T47D (cell line): ENCODE measurements around the gene STK4.

Source experiments
- DNase-seq, 2 experiments: peaks; one replicate each; pipeline versions ENCODE4 v3.0.0 to v3.0.0-alpha.2; 2011 to 2012; ENCODE audit warnings: low read depth in 1 of 2, low spot score in 1 of 2
- JUND ChIP-seq: IDR thresholded peaks from 2 replicates; pipeline ENCODE4 v1.6.1; 2012; ENCODE audit warnings: low read depth
- in situ Hi-C: cut with HindIII; loops from 2 replicates; pipeline ENCODE4 v1.10.0; 2016; ENCODE audit warnings: low sequenced_read_pairs, low pct_unique_long_range_greater_than_20kb

Gene STK4

DNA sequence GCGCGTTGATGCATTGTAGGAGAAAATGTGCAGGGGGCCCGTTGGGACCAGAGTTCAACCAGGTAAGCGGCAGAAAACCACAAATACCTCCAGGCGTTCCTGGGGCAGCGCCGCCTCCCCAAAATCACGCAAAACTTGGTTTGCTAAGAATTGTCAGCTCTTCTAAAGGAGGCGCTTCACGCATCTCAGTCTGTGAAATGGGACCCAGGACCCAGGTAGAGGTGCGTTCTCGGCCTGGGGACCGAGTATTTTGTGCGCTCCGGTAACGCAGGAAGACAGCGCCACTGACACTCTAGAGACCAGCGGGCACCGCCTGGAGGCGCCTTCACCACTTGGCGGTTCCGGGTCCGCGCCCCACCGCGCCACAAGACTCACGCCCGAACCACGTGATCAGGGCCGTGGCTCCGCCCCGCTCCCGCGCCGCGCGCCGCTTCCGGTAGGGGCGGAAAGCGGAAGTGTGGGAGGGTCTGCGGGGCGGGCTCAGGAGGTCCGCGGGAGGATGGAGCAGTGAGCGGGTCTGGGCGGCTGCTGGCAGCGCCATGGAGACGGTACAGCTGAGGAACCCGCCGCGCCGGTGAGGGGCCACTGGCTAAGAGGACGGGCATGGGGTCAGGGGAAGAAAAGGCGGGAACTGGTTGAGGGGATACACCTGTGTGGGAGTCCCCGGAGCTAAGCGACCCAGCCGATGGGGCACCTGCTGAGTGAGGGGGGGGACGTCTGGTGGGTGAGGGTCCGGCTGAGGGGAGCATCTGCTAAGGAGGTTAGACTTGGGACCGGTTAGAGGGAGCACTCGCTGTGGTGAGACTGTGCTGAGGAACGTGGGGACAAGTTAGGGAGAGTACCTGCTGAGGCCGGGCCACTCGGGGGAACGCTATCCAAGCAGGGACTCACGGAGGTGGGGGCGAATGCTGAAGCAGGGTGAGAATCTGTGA, at the start of gene STK4:
TSS of gene STK4 (plus strand) at position 483 of the 932 bp plus-strand sequence. CDS start at position 540, 57 bp downstream.
- in situ Hi-C loops = no loop called here
- DNase-seq = peak; percentile 84 to 97
- no peak for TF ChIP-seq JUND

GRCh38 chr20:44916586-44916985, 49.7 kb upstream of the STK4 start:
- DNase-seq = no peak
- in situ Hi-C loops = no loop called here
- no peak for TF ChIP-seq JUND

DNA sequence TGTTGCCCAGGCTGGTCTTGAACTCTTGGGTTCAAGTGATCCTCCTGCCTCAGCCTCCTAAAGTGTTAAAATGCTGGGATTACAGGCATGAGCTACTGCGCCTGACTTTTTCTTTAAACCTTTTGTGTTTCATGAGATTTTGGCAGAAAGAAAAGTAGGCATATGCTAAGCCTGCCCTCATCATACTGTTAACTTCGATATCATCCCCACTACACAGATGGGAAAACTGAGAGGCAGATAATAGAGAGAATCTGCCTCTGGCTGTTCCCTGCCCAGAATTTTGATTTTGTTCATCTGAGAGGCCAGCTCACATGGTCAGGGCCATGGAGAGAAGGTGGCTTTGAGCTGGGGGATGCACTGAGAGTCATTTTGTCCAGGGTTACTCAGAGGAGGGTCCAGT, 48.9 kb upstream of the STK4 start:
- in situ Hi-C loops = no loop called here
- no peak for DNase-seq
- TF ChIP-seq JUND = no peak

GRCh38 chr20:44918342-44918741, 48.0 kb upstream of the STK4 start:
- no peak for DNase-seq

GRCh38 chr20:44918761-44919160, 47.6 kb upstream of the STK4 start:
- DNase-seq = no peak
- in situ Hi-C loops = no loop called here
- no peak for TF ChIP-seq JUND

More at GRCh38 chr20:44918342-44918741, 48.0 kb upstream of the STK4 start:
- TF ChIP-seq JUND = no peak
- in situ Hi-C loops = no loop called here

DNA sequence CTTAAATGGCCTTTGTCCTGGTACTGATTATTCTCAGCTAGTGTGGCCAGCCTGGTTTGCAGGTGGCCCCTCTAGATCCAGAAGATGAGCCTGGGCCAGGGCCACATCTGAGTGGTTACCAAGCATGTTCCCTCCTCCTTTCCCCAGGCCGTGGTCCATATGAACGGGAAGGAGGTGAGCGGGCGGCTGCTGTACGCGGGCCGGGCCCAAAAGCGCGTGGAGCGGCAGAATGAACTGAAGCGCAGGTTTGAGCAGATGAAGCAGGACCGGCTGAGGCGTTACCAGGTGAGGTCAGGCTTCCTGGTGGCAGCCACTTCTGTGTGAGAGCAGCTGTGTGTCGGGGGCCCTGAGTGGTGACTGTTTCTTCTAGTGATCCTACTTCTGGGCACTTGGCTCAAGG, 44.9 kb upstream of the STK4 start:
- TF ChIP-seq JUND = no peak
- in situ Hi-C loops = no loop called here
- no peak for DNase-seq

DNA sequence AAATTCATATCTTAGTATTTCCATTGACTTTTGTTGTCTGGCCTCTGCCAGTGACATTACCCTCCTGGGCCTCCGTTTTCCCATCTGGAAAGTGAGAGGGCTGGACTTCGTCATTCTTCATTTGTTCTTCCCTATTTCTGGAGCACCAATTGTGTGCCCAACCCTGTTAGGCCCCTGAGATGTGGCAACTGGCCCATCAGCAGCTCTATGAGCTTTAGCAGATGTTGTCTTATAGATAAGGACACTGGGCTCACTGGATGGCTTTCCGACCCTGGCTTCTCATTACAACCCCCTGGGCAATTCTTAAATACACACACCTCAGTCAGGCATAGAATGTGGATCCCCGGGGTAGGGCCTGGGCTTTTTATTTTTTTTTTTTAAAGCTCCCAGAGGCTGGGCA, 41.8 kb upstream of the STK4 start:
- TF ChIP-seq JUND = no peak
- in situ Hi-C loops = no loop called here
- DNase-seq = no peak

DNA sequence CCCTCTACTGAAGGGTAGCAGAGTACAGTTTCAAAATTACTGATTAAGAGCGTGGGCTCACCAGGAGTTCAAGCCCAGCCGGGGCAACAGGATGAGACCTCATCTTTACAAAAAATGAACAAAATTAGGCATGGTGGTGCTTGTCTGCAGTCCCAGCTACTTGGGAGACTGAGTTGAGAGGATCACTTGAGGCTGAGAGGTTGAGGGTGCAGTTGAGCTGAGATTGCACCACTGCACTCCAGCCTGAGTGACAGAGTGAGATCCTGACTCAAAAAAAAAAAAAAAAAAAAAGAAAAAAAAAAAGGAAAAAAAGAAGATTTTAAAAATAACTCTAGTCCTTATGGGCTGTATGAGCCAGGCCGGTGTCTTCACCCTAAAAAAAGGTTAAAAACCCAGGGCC, 37.7 kb upstream of the STK4 start:
- DNase-seq = no peak
- no peak for TF ChIP-seq JUND
- in situ Hi-C loops = no loop called here

DNA sequence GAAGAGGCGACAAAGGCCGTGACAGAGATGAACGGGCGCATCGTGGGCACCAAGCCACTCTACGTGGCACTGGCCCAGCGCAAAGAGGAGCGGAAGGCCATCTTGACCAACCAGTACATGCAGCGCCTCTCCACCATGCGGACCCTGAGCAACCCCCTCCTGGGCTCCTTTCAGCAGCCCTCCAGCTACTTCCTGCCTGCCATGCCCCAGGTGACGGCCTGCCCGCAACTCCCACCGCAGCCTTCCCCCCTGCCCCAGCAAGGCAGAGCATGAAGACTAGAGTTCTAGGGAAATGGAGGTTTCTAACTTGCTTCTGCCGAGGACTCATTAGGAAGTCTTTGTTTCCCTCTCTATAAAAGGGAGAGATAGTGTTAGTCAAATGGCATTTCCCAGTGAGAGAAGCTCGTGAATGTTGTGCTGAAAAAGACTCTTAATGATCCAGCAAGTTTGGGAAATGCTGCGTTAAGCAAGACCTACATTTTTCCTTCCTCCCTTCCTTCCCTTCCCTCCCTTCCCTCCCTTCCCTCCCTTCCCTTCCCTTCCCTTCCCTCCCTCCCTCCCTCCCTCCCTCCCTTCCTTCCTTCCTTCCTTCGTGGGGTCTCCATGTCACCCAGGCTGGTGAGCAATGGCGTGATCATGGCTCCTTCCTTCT, 35.7 kb upstream of the STK4 start:
- no peak for TF ChIP-seq JUND
- in situ Hi-C loops = no loop called here
- DNase-seq = no peak

DNA sequence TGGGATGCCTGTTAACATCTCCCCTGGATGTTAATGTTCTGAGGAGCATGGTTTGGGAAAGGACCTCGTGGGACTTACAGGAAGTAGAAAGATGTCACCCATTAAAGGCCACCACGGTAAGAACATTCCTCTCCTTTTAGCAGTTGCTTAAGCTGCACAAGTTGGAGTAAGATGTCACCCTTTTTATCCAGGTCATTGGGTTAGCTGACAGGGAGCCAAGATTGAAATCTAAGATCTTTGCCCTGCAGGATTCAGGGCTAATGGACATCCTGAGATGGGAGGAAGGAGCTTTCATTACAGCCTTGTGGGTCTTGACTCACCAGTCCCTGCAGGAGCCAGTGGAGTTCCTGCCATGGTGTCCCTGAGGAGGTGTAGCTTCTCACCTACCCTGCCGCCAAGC, 34.4 kb upstream of the STK4 start:
- DNase-seq = no peak
- TF ChIP-seq JUND = no peak
- in situ Hi-C loops = no loop called here

DNA sequence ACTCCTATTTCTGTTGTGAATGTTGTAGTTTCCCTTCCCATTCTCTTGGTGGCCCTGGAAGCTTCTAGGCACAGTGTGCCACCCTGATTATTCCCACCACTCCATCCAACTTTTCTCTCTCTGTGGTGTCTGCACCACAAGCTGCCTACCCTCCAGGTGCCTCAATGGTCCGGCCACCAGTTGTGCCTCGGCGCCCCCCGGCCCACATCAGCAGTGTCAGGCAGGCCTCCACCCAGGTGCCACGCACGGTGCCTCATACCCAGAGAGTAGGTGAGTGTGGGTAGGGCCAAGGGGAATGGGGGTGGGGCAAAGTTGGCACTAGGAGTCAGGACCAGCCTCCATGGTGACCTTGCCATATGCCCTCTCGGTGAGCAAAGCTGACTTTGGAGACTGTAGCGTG, 33.4 kb upstream of the STK4 start:
- no peak for DNase-seq
- no peak for TF ChIP-seq JUND
- in situ Hi-C loops = no loop called here

DNA sequence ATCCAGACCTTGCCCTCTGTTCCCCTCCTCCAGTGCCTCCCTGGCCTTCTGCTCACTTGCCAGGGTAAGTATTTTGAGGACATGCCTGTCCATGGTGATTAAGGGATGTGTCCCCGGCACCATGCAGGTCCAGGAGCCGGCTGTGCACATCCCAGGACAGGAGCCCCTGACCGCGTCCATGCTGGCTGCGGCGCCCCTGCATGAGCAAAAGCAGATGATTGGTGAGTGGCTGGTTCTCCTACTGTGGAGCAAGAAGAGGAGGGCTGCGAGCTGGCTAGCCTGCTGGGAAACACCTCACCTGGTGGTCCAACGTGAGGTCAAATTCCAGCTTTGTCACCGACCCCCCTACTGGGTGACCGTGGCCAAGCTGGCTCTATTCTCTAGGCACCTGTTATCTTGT, 29.8 kb upstream of the STK4 start:
- no peak for TF ChIP-seq JUND
- DNase-seq = no peak
- in situ Hi-C loops = no loop called here

- no peak for TF ChIP-seq JUND
- in situ Hi-C loops = no loop called here
- no peak for DNase-seq
These were observed 27.7 kb upstream of the STK4 start for GRCh38 chr20:44938637-44939036.

GRCh38 chr20:44941120-44941691, 25.1 kb upstream of the STK4 start:
- no peak for TF ChIP-seq JUND
- no peak for DNase-seq
- in situ Hi-C loops = no loop called here
